Measurements from ENCODE around the gene MUC20. TPM values are rescaled to one million over a fixed set of nuclear protein-coding genes. Genes with fewer than 3 reads are reported as not detected.
A peak's percentile ranks its signal among the peaks of the same experiment; 100 is the strongest.
"Not testable (repeated sequence)": the region's sequence is repeated elsewhere in the genome, so short reads cannot be mapped to it uniquely, and the experiment has no call there.

Gene MUC20
- total and polyA plus RNA-seq, 9 of the 15 experiments (the other 6 are each of a cell fraction or from before 2014, with no cell fraction given) = 0.03 to 0.23 (median 0.15) TPM; not detected in 3

GRCh38 chr3:195722996-195723345 is 2.2 kb downstream of the MUC20 start:
- H2AFZ ChIP-seq (ENCODE audit: low read depth, low read length); H4K20me1 ChIP-seq (replicated peaks; ENCODE audit: control insufficient read depth, insufficient read depth, low read length); H3K4me2 ChIP-seq (ENCODE audit: insufficient read depth, low read length); intact Hi-C loops (cut with micrococcal nuclease); FAIRE-seq; H3K9me1 ChIP-seq (ENCODE audit: control insufficient read depth, insufficient read depth, low read length); H3K79me2 ChIP-seq (ENCODE audit: control insufficient read depth, insufficient read depth, low read length); H3K9me3 ChIP-seq (replicated peaks; ENCODE audit: control insufficient read depth, insufficient read depth, low read depth, low read length); H3K4me1 ChIP-seq (replicated peaks in 1 of 2; ENCODE audit: control insufficient read depth in 2 of 2, insufficient read depth in 2 of 2, low read length in 2 of 2); BruUV-seq (replicated peaks); POLR2A ChIA-PET; H3K9ac ChIP-seq (ENCODE audit: insufficient read depth in 1 of 2, low read depth in 2 of 2, low read length in 2 of 2); CTCF ChIA-PET (ENCODE audit: low intra/inter-chr PET ratio); H3K4me3 ChIP-seq; H3K27ac ChIP-seq (ENCODE audit: extremely low read depth, low read depth, low read length); H3K36me3 ChIP-seq (ENCODE audit: control insufficient read depth, insufficient read depth, low read length); DNase-seq (ENCODE audit: extremely low read depth in 1 of 4, low spot score in 3 of 4): not testable (repeated sequence)
- ATAC-seq = peak; percentile 30
- peaks cover 22 to 42% of the 10 kb centered on the region in 2 experiments for H3K27me3 ChIP-seq (ENCODE audit: control insufficient read depth in 2 of 2, insufficient read depth in 2 of 2, low read length in 2 of 2)
- in situ Hi-C loops (cut with MboI) = loop anchor here (25.0 kb wide), 2 partner anchors 489 to 789 kb away; partner anchors contain the start of genes RNF168, SLC51A, SMCO1 and ZDHHC19
- WGBS (ENCODE audit: insufficient coverage, low coverage, missing lambda C conversion rate) = 13% methylated on average over 4 of the region's 9 CpGs

GRCh38 chr3:195724363-195724762 is 3.6 kb downstream of the MUC20 start:
- BruUV-seq (replicated peaks); H3K79me2 ChIP-seq (ENCODE audit: control insufficient read depth, insufficient read depth, low read length); H3K9me1 ChIP-seq (ENCODE audit: control insufficient read depth, insufficient read depth, low read length); intact Hi-C loops (cut with micrococcal nuclease); DNase-seq (ENCODE audit: extremely low read depth in 1 of 4, low spot score in 3 of 4); H3K27ac ChIP-seq (ENCODE audit: extremely low read depth, low read depth, low read length); POLR2A ChIA-PET; H3K4me3 ChIP-seq; H3K4me2 ChIP-seq (ENCODE audit: insufficient read depth, low read length); H3K4me1 ChIP-seq (replicated peaks in 1 of 2; ENCODE audit: control insufficient read depth in 2 of 2, insufficient read depth in 2 of 2, low read length in 2 of 2); H3K9ac ChIP-seq (ENCODE audit: insufficient read depth in 1 of 2, low read depth in 2 of 2, low read length in 2 of 2); CTCF ChIA-PET (ENCODE audit: low intra/inter-chr PET ratio); H4K20me1 ChIP-seq (replicated peaks; ENCODE audit: control insufficient read depth, insufficient read depth, low read length); ATAC-seq; H2AFZ ChIP-seq (ENCODE audit: low read depth, low read length); H3K36me3 ChIP-seq (ENCODE audit: control insufficient read depth, insufficient read depth, low read length); FAIRE-seq; H3K9me3 ChIP-seq (replicated peaks; ENCODE audit: control insufficient read depth, insufficient read depth, low read depth, low read length): not testable (repeated sequence)
- no CpG with 5 or more reads among the region's 13 CpGs for WGBS (ENCODE audit: insufficient coverage, low coverage, missing lambda C conversion rate)
- H3K27me3 ChIP-seq (ENCODE audit: control insufficient read depth in 2 of 2, insufficient read depth in 2 of 2, low read length in 2 of 2) = peaks cover 16 to 36% of the 10 kb centered on the region in 2 experiments
- in situ Hi-C loops (cut with MboI) = loop anchor here (25.0 kb wide), 2 partner anchors 488 to 788 kb away; partner anchors contain the start of genes RNF168, SLC51A, SMCO1 and ZDHHC19

GRCh38 chr3:195725916-195726740 is 5.3 kb downstream of the MUC20 start:
- H3K4me1 ChIP-seq (replicated peaks in 1 of 2; ENCODE audit: control insufficient read depth in 2 of 2, insufficient read depth in 2 of 2, low read length in 2 of 2); H3K36me3 ChIP-seq (ENCODE audit: control insufficient read depth, insufficient read depth, low read length); H4K20me1 ChIP-seq (replicated peaks; ENCODE audit: control insufficient read depth, insufficient read depth, low read length); H3K9me3 ChIP-seq (replicated peaks; ENCODE audit: control insufficient read depth, insufficient read depth, low read depth, low read length); H3K27ac ChIP-seq (ENCODE audit: extremely low read depth, low read depth, low read length); H3K4me2 ChIP-seq (ENCODE audit: insufficient read depth, low read length); intact Hi-C loops (cut with micrococcal nuclease); BruUV-seq (replicated peaks); H3K4me3 ChIP-seq; H3K79me2 ChIP-seq (ENCODE audit: control insufficient read depth, insufficient read depth, low read length); in situ Hi-C loops (cut with MboI); H3K9me1 ChIP-seq (ENCODE audit: control insufficient read depth, insufficient read depth, low read length); DNase-seq (ENCODE audit: extremely low read depth in 1 of 4, low spot score in 3 of 4); ATAC-seq; CTCF ChIA-PET (ENCODE audit: low intra/inter-chr PET ratio); H2AFZ ChIP-seq (ENCODE audit: low read depth, low read length): not testable (repeated sequence)
- Histone ChIP-seq H3K9ac (ENCODE audit: insufficient read depth in 1 of 2, low read depth in 2 of 2, low read length in 2 of 2) (peak overlapping the region in 1 of 2 experiments; percentile 8; a peak in 1 of 4 replicates), H3K27me3 (ENCODE audit: control insufficient read depth in 2 of 2, insufficient read depth in 2 of 2, low read length in 2 of 2) (peaks cover 16 to 44% of the 10 kb centered on the region in 2 experiments)
- WGBS (ENCODE audit: insufficient coverage, low coverage, missing lambda C conversion rate) = 27% methylated on average over 28 of the region's 32 CpGs
- POLR2A ChIA-PET = interaction anchor here (1.1 to 2.1 kb wide), 2 partner anchors 19 kb away, joined by 5 to 6 read pairs; no protein-coding TSS in a partner anchor
- FAIRE-seq = peak; percentile 40
